ENCODE results near the gene SLC10A7.

Gene SLC10A7

DNA sequence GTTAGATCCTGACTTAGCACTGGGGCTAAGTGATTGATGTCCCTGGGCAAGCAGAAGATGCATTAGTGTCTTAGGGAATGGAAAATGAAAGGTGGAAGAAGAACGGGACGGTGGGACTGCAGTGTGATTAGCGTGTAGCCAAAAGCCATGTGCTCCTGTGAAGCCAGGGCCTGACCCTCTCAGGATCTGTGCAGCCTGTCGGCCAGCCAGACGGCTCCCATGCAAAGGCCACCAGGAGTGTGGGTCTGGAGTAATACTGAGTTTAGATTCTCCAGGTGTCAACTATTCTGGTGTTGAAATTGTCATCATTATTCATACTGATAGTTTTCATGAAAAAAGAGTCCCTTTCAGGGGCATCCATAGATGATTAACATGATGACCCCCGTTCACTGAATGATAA, 275.4 kb downstream of the SLC10A7 start:
- no peak for DNase-seq

DNA sequence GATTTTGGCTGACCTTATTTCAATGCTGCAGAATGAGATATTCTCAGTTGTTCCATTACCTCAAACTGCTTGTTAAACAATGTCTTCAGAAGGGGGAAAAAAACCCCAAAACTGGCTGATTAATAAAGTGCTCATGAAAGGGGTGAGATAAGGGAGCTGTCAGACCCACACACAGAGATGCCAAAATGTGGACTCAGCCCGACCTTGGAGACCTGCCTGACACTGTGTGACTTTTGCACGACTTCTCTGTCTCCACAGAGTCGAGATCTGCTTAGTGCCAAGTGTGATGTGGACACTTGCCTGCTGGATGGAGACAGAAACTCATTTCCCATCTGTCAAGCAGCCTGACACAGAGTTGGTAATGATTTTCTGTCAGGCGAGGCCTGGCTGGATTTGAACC, 275.9 kb downstream of the SLC10A7 start:
- DNase-seq = no peak

- DNase-seq = no peak
Observed at GRCh38 chr4:146245246-146245645, 276.5 kb downstream of the SLC10A7 start.

- no peak for DNase-seq
Observed at GRCh38 chr4:146244496-146244895, 277.2 kb downstream of the SLC10A7 start.

DNA sequence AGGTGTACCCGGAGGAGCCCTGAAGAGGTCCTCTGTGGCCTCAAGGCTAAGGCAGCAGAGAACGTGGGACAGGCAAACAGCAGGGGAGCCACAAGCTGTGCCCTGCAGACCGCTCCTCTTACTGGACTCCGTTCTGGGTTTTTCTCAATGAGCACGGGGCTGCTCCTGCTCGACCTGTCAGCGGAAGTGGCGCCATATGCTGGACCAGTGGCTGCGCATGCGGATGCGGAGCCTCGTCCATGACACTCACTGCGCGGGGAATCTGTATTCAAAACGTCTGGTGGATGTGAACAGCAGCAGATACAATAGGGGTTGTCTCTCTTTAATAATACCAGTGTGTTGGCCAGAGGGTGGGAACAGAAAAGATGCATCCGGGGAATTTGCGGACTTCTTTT, 277.9 kb downstream of the SLC10A7 start:
- DNase-seq = no peak

DNA sequence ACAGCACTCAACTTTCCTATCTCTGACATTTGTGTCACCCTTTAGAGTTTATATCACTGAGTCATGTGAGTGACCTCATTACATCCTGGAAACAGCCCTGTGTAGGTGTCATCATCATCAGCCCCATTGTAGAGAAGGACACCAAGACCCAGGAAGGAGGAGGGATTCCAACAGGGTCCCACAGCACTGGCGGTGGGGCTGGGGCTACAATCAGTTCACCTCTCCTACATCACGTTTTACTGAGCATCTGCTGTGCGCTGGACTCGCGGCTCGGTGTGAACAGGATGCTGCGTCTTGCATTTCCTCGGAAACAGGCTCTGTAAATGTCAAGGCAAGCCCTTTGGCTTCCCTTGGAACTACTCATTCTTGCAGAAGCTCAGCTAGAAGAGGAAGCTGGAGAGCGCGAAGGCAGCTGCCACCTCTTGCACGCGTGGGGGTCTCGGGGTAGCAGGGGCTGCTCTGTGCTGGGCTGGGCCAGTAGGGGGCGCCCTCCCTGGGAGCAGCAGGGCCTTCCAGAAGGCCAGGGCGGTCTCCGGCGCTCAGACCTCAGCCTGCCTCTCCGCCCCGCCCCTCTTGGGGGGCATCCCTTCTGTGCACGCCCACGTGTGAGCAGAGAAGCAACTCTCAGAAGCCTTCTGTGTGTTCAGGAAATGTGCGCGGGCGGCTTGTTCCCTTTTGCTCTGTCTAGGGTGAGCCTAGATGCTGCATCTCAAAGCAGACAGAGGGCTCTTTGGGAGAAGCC, 278.4 kb downstream of the SLC10A7 start:
- no peak for DNase-seq

- no peak for DNase-seq
Observed at GRCh38 chr4:146238107-146238506, 283.6 kb downstream of the SLC10A7 start.

- no peak for DNase-seq
Observed at GRCh38 chr4:146237092-146237491, 284.6 kb downstream of the SLC10A7 start.

DNA sequence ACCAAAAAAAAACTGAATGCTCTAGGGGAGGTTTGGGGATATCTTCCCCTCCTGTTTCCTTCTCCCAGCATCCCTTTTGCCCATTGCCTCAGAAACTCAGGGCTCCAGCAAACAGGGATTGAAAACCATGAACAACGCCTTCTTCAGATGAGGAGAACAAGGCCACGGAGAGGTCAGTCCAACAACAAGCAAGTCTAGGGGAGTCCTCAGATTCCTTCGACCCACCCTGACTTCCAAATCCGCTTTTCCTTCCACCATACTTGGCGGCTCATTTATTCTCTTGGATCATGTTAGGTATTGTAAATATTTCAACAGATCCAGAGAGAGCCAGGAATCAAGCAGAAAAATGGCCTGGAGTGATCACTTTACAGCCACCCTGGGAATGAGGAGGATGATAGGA, 285.5 kb downstream of the SLC10A7 start:
- DNase-seq = no peak

DNA sequence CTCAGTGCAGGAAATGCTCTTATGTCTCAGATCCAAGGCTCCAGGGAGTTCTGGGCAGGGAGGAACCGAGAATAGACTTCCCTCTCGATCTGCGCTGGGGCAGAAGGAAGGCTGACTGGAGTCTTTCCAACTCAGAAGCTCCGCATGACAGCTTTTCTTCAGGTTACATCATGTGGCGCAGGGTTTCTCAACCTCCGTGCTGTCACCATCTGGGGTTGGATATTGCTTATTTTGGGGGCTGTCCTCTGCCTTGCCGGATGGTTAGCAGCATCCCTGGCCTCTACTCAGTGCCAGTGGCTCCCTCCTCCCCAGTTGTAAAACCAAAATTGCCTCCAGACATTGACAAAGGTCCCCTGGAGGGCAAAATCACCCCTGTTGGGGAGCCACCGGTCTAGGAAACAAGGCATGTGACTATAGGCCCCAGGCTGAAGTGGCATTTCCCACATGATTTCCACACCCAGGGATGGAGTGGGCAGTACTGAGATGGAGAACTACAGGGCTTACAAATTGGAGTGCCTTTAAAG, 286.0 kb downstream of the SLC10A7 start:
- DNase-seq = no peak

DNA sequence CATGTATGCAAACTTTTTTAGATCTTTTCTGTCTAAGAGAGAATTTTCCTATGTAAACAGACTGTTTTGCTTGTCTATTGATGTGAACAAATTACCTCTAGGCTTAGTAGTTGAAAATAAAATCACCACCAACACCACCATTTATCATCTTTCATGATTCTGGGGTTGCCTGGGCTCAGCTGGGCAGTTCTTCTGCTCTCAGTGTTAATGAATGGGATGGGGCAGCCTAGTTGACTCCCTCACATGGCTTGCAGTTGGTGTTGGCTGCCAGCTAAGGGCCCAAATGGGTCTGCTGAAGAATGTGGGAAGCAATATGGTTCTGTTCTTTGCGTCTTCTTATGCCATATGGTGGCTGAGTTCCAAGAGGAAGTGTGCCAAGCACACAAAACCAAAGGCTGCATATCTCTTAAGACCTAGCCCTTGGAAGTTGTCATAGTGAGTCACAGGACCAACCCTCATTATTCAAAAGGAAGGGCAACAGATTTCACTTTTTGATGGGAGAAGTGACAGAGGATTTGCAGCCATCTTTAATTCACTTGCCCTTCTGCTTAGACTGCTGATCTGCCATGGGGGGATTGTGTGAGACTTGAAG, 289.5 kb downstream of the SLC10A7 start:
- no peak for DNase-seq

DNA sequence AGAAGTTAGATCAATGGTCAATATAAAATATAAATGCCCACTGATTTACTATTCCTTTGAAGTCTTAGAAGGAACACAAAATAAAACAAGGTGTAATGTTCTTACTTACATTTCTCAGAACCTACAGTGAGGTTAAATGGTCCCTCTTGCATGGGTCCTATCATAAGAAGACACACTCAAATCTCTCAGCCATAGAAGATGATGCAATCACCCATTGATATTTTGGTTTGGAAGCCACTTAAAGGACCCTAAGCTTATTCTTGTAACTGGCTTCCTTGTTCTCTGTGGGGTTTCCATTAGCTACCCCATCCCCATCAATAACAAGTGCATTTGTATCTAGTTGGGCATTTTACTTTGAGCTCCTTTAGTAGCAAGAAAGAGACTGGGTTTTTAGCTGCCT, 292.3 kb downstream of the SLC10A7 start:
- DNase-seq = no peak

GRCh38 chr4:146224326-146224966, 297.3 kb downstream of the SLC10A7 start:
- DNase-seq = no peak

GRCh38 chr4:146222313-146222712, 299.4 kb downstream of the SLC10A7 start:
- DNase-seq = no peak

- DNase-seq = no peak
Observed at GRCh38 chr4:146214238-146214637, 307.5 kb downstream of the SLC10A7 start, which contains the start of gene REELD1. REELD1 (plus strand) TSS chr4:146214538; CDS start chr4:146216953, 2,415 bp downstream.

GRCh38 chr4:146212781-146213180, 309.0 kb downstream of the SLC10A7 start:
- DNase-seq = no peak

GRCh38 chr4:146211440-146211839, 310.3 kb downstream of the SLC10A7 start:
- DNase-seq = no peak

DNA sequence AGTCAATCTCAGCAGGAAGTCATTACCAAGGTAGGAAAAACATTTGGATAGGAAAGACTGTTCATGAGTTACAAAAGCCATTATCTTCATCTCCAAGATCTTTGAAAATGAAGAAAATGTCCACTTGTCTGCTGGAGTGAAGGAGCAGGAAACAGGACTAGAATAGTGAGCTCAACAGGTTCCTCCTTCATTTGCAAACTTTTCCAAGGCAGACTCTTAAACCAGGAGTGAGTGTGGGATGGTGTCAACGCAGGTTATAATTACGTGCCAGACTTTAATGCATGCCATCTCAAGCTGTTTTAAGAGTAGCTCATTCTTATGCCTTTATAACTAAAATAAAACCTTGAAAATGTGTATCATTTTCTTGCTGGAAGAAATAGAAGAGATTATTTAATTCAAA, 310.9 kb downstream of the SLC10A7 start:
- no peak for DNase-seq

DNA sequence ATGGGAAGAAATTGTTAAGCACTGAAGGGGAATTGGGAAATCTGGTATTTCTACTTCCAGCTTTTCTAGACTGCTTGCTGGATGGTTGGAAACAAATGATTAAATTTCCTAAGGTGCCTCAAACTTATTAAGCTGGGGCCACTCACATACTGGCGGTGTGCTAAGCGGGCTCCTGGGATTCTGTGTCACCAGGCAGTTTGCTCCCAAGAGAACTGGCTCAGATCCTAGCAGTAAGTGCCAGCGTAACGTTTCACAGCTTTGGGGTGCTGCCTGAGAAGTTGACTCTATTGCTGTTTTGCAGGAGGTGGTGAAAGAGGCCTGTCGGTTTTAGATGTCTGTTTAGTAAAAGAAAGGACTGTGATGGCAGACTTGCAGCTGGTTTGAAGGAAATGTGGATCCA, 314.3 kb downstream of the SLC10A7 start:
- DNase-seq = no peak

Data from NCI-H187 (cell line).